Measurements from ENCODE around the gene CDC34.
"Not testable (repeated sequence)": the region's sequence is repeated elsewhere in the genome, so short reads cannot be mapped to it uniquely, and the experiment has no call there.

CDC34 gene

GRCh38 chr19:573519-573825 is 41.9 kb downstream of the CDC34 start:
- DNase-seq (ENCODE audit: low spot score) = no peak

GRCh38 chr19:574658-575526 is 43.3 kb downstream of the CDC34 start:
- no peak for DNase-seq (ENCODE audit: low spot score)

GRCh38 chr19:575527-576506 is 44.3 kb downstream of the CDC34 start:
- DNase-seq (ENCODE audit: low spot score) = no peak

- DNase-seq (ENCODE audit: low spot score) = no peak
Observed at GRCh38 chr19:576768-577438, 45.3 kb downstream of the CDC34 start.

GRCh38 chr19:577439-578392 is 46.2 kb downstream of the CDC34 start:
- DNase-seq (ENCODE audit: low spot score) = no peak

GRCh38 chr19:579111-579841 is 47.7 kb downstream of the CDC34 start:
- no peak for DNase-seq (ENCODE audit: low spot score)

- DNase-seq (ENCODE audit: low spot score) = no peak
Observed at GRCh38 chr19:579842-580155, 48.2 kb downstream of the CDC34 start.

- no peak for DNase-seq (ENCODE audit: low spot score)
Observed at GRCh38 chr19:580274-580835, 48.8 kb downstream of the CDC34 start.

GRCh38 chr19:581399-582111 is 50.0 kb downstream of the CDC34 start:
- DNase-seq (ENCODE audit: low spot score) = no peak

GRCh38 chr19:582497-583197 is 51.1 kb downstream of the CDC34 start:
- DNase-seq (ENCODE audit: low spot score) = no peak

GRCh38 chr19:583198-583967 is 51.8 kb downstream of the CDC34 start:
- DNase-seq (ENCODE audit: low spot score) = no peak

- no peak for DNase-seq (ENCODE audit: low spot score)
Observed at GRCh38 chr19:583968-584239, 52.3 kb downstream of the CDC34 start.

- DNase-seq (ENCODE audit: low spot score) = peak; percentile 96
Observed at GRCh38 chr19:584240-585001, 52.9 kb downstream of the CDC34 start.

GRCh38 chr19:585146-585545 is 53.6 kb downstream of the CDC34 start:
- not testable (repeated sequence) for DNase-seq (ENCODE audit: low spot score)

- no peak for DNase-seq (ENCODE audit: low spot score)
Observed at GRCh38 chr19:585551-586110, 54.1 kb downstream of the CDC34 start.

GRCh38 chr19:588093-588740 is 56.7 kb downstream of the CDC34 start:
- DNase-seq (ENCODE audit: low spot score) = peak; percentile 97
